Measurements from ENCODE around the gene PABPC1L. TPM values are rescaled to one million over a fixed set of nuclear protein-coding genes. Genes with fewer than 3 reads are reported as not detected.
"Not testable (repeated sequence)": the region's sequence is repeated elsewhere in the genome, so short reads cannot be mapped to it uniquely, and the experiment has no call there.

The PABPC1L gene
- 42.2 and 47.7 TPM in 2 replicates for total RNA-seq (2021)
- percentile 60 among the genes with signal in this experiment for Bru-seq, nascent RNA
- BruChase-seq, experiment 1, labeled RNA remaining after a 2-hour chase: percentile 61 among the genes with signal in this experiment
- BruChase-seq, experiment 2, labeled RNA remaining after a 6-hour chase: percentile 62 among the genes with signal in this experiment
- long read RNA-seq, partial matches to known transcripts: 1 of 8 reads
- long read RNA-seq, other reads (novel, unspliced or antisense): 6 of 8 reads

DNA sequence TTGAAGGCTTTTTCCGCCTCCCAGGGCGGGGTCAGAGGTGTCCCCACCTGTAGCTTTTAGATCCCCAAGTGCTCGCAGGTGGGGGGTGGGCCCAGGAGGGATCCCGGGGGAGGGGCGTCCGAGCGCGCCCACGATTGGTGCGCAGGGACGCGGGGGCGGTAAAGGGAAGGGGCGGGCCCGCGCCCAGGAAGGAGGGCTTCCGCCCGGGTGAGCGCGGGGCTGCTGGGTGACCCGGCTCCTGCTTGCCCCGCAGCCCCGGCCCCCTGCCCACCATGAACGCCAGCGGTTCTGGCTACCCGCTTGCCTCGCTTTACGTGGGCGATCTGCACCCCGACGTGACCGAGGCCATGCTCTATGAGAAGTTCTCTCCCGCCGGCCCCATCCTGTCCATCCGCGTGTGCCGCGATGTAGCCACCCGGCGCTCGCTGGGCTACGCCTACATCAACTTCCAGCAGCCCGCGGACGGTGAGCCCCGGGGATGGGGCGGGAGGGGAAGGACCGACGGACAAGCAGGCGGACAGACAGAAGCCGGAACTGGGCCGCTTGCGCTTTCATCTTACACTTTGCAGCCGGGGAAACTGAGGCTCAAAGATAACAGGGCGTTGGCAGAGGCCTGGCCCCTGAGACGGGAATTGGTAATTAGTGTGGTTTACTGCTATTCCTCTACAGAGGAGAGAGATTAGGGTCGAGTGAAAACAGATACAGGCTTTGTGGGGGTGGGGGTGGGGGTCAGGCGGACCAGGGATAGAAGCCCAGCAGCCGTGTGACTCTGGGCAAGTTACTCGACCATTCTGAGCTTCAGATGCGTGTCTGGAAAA, at the start of gene PABPC1L:
Gene PABPC1L (plus strand): TSS at position 189 of the 818 bp plus-strand sequence. CDS start 84 bp downstream, at position 273.
- Histone ChIP-seq H3K4me1 (ENCODE audit: insufficient read depth, low read length, poor library complexity, severe bottlenecking) (no peaks in the 10 kb centered on the region), H3K9me3 (ENCODE audit: low read depth, low read length, poor library complexity, severe bottlenecking) (no peaks in the 10 kb centered on the region), H3K27me3 (replicated peaks; ENCODE audit: insufficient read depth, low read depth, low read length, poor library complexity) (no peaks in the 10 kb centered on the region), H3K36me3 (ENCODE audit: insufficient read depth, low read length, poor library complexity, severe bottlenecking) (peaks cover 39% of the 10 kb centered on the region), H3K4me3 (ENCODE audit: low read depth, low read length, poor library complexity, severe bottlenecking) (peak within 1 kb of the TSS; percentile 87), H3K27ac (ENCODE audit: low read depth, low read length, poor library complexity, severe bottlenecking) (peak within 1 kb of the TSS; percentile 57)
- intact Hi-C loops (cut with micrococcal nuclease; ENCODE audit: unreplicated experiment): no loop called here
- POLR2A ChIA-PET (ENCODE audit: low non-redundant PET): no interaction called here
- TF ChIP-seq CTCF (conservative IDR thresholded peaks at IDR 0.05; ENCODE audit: low read depth, low read length) (no peak), EZH2 (IDR thresholded peaks at IDR 0.05; ENCODE audit: borderline replicate concordance, low read depth, low read length, poor library complexity, severe bottlenecking) (no peak)
- no TSS peak for BruUV-seq (replicated peaks)
- CTCF ChIA-PET: no interaction called here
- DNase-seq (ENCODE audit: low spot score): peak; percentile 73

DNA sequence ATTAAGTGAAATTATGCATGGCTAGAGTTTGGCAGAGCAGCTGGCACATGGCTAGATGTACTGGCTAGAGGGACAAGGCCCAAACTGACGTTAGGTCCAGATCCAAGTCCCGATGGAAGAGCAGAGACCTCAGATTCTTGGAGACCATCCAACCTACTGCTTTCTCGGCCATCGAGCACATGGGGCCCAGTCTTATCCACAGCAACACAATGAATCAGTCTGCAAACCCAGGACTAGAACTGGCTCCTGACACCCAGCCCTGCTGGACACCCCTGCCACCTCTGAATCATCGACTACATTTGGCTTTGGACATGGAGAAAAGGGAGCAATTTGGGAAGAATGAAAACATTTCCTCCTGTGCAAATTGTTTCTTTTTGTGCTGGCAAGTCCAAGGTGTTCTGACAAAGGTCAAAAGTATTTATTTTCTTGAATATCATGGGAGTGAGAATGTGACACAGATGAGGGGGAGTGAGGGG, 48.3 kb upstream of the PABPC1L start:
- H3K4me1 ChIP-seq (ENCODE audit: insufficient read depth, low read length, poor library complexity, severe bottlenecking): no peaks in the 10 kb centered on the region
- intact Hi-C loops (cut with micrococcal nuclease; ENCODE audit: unreplicated experiment): no loop called here
- TF ChIP-seq CTCF (conservative IDR thresholded peaks at IDR 0.05; ENCODE audit: low read depth, low read length) (no peak), EZH2 (IDR thresholded peaks at IDR 0.05; ENCODE audit: borderline replicate concordance, low read depth, low read length, poor library complexity, severe bottlenecking) (no peak)
- no TSS peak for BruUV-seq (replicated peaks)
- H3K9me3 ChIP-seq (ENCODE audit: low read depth, low read length, poor library complexity, severe bottlenecking): no peaks in the 10 kb centered on the region
- POLR2A ChIA-PET (ENCODE audit: low non-redundant PET): no interaction called here
- no peaks in the 10 kb centered on the region for H3K27me3 ChIP-seq (replicated peaks; ENCODE audit: insufficient read depth, low read depth, low read length, poor library complexity)
- H3K4me3 ChIP-seq (ENCODE audit: low read depth, low read length, poor library complexity, severe bottlenecking): no peak overlapping the region
- CTCF ChIA-PET: no interaction called here
- no peak for DNase-seq (ENCODE audit: low spot score)
- no peaks in the 10 kb centered on the region for H3K36me3 ChIP-seq (ENCODE audit: insufficient read depth, low read length, poor library complexity, severe bottlenecking)
- H3K27ac ChIP-seq (ENCODE audit: low read depth, low read length, poor library complexity, severe bottlenecking): no peak overlapping the region

- H3K27ac ChIP-seq (ENCODE audit: low read depth, low read length, poor library complexity, severe bottlenecking): no peak overlapping the region
- no peaks in the 10 kb centered on the region for H3K36me3 ChIP-seq (ENCODE audit: insufficient read depth, low read length, poor library complexity, severe bottlenecking)
- H3K27me3 ChIP-seq (replicated peaks; ENCODE audit: insufficient read depth, low read depth, low read length, poor library complexity): no peaks in the 10 kb centered on the region
- POLR2A ChIA-PET (ENCODE audit: low non-redundant PET): no interaction called here
- DNase-seq (ENCODE audit: low spot score): no peak
- intact Hi-C loops (cut with micrococcal nuclease; ENCODE audit: unreplicated experiment): no loop called here
- TF ChIP-seq CTCF (conservative IDR thresholded peaks at IDR 0.05; ENCODE audit: low read depth, low read length): no peak
- CTCF ChIA-PET: no interaction called here
- no TSS peak for BruUV-seq (replicated peaks)
- no peaks in the 10 kb centered on the region for H3K4me1 ChIP-seq (ENCODE audit: insufficient read depth, low read length, poor library complexity, severe bottlenecking)
- no peaks in the 10 kb centered on the region for H3K9me3 ChIP-seq (ENCODE audit: low read depth, low read length, poor library complexity, severe bottlenecking)
- H3K4me3 ChIP-seq (ENCODE audit: low read depth, low read length, poor library complexity, severe bottlenecking): no peak overlapping the region
Measured at GRCh38 chr20:44862286-44862685, 47.6 kb upstream of the PABPC1L start.

DNA sequence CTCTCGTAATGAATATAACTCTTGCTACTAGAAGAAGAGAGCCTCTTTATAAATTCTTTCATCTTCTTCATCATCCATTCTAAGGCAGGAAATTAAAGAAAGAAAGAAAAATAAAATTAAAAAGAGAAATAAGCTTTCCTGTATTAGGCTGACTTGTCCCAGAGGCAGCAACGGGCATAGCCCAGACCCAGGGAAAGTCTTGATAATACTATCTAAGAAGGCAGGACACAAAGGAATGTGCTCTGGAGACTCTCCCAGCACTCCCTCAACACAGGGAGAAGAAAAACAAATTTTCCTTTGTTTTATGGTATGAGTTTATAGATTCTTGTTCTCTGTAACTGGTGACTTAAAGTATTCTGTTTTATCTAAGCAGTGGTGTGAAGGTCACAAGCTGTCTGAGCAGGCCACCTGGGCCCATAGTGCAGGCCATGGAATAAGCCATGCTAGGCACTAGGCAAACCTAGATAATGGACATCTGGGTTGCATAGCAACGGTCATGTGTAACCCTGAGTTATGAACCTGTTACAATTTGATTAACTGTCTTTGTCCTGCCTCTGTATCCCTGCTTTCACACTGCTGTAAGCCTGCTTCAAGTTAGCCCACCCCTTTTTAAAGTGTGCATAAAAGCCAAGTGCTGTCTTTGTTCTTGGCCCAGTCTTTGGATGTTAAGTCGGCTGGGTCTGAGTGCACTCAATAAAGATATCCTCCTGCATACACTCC, 46.3 kb upstream of the PABPC1L start:
- H3K9me3 ChIP-seq (ENCODE audit: low read depth, low read length, poor library complexity, severe bottlenecking); DNase-seq (ENCODE audit: low spot score); H3K4me3 ChIP-seq (ENCODE audit: low read depth, low read length, poor library complexity, severe bottlenecking); BruUV-seq (replicated peaks); intact Hi-C loops (cut with micrococcal nuclease; ENCODE audit: unreplicated experiment); POLR2A ChIA-PET (ENCODE audit: low non-redundant PET); H3K36me3 ChIP-seq (ENCODE audit: insufficient read depth, low read length, poor library complexity, severe bottlenecking); H3K4me1 ChIP-seq (ENCODE audit: insufficient read depth, low read length, poor library complexity, severe bottlenecking); H3K27ac ChIP-seq (ENCODE audit: low read depth, low read length, poor library complexity, severe bottlenecking); H3K27me3 ChIP-seq (replicated peaks; ENCODE audit: insufficient read depth, low read depth, low read length, poor library complexity); CTCF ChIA-PET: not testable (repeated sequence)

DNA sequence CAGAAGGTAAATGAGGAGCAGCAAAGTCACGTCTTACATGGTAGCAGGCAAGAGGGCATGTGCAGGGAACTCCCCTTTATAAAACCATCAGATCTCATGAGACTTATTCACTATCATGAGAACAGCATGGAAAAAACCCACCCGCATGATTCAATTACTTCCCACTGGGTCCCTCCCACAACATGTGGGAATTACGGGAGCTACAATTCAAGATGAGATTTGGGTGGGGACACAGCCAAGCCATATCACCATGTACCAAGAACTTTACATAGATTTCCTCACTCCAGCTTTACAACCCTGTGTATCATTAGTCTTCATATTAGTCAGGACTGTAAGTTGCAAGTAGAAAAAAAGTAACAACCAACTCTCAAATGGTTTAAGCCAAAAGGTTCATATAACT, 45.4 kb upstream of the PABPC1L start:
- H3K27me3 ChIP-seq (replicated peaks; ENCODE audit: insufficient read depth, low read depth, low read length, poor library complexity); H3K36me3 ChIP-seq (ENCODE audit: insufficient read depth, low read length, poor library complexity, severe bottlenecking); CTCF ChIA-PET; DNase-seq (ENCODE audit: low spot score); H3K27ac ChIP-seq (ENCODE audit: low read depth, low read length, poor library complexity, severe bottlenecking); H3K4me3 ChIP-seq (ENCODE audit: low read depth, low read length, poor library complexity, severe bottlenecking); intact Hi-C loops (cut with micrococcal nuclease; ENCODE audit: unreplicated experiment); H3K9me3 ChIP-seq (ENCODE audit: low read depth, low read length, poor library complexity, severe bottlenecking); H3K4me1 ChIP-seq (ENCODE audit: insufficient read depth, low read length, poor library complexity, severe bottlenecking); BruUV-seq (replicated peaks); POLR2A ChIA-PET (ENCODE audit: low non-redundant PET): not testable (repeated sequence)

All from A673 (cell line).